Islet precursor cell (in vitro differentiated cells): ENCODE measurements around the gene RPS14.

ENCODE experiments used
- DNase-seq: peaks from one replicate; pipeline ENCODE4 v3.0.0-alpha.2; 2018

RPS14 gene

DNA sequence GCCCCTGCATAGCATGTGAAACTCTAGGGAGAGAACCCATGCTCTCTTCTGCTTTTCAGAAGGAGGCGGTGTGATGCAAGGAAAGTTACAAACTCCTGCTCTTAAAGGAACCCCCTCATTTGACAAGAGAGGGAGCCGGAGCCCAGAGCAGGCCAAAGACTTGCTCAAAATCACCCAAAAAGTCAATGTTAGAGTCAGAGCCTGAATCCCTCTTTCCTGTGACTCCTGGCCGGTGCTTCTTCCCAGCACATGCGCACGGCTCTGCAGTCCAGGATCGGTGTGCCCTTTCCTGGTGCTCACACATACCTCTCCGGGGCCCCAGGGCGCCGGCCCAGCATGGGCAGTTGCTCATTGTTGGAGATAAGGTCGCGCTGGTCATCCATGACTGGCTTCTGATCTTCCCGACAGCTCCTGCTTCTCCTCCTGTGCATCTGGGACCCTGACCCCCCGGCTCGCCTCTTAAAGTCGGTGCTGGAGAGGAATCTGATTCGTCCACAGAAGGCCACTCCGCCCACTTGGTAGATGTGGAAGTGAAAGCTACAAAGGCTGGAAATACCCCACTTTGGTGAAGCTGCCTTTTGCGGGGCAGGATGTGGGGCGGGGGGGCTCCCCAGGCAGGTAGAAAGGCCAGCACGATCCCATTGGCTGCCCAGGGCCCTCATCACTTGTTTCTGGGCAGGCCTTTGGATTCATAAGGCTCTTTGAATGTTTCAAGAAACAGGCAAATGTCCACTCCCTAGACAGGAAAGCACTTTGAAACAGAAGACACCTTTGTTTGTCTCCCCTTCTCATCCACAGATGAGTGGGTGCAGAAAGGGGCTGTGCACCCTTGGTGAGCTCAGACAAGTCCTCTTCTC, 37.0 kb downstream of the RPS14 start, which contains the start of gene CD74:
TSS of gene CD74 (minus strand) at position 592 of the 857 bp plus-strand sequence. CDS start at position 431, 161 bp downstream.
- DNase-seq = peak; percentile 79

- no peak for DNase-seq
Observed at GRCh38 chr5:150411245-150411979, 38.1 kb downstream of the RPS14 start.

DNA sequence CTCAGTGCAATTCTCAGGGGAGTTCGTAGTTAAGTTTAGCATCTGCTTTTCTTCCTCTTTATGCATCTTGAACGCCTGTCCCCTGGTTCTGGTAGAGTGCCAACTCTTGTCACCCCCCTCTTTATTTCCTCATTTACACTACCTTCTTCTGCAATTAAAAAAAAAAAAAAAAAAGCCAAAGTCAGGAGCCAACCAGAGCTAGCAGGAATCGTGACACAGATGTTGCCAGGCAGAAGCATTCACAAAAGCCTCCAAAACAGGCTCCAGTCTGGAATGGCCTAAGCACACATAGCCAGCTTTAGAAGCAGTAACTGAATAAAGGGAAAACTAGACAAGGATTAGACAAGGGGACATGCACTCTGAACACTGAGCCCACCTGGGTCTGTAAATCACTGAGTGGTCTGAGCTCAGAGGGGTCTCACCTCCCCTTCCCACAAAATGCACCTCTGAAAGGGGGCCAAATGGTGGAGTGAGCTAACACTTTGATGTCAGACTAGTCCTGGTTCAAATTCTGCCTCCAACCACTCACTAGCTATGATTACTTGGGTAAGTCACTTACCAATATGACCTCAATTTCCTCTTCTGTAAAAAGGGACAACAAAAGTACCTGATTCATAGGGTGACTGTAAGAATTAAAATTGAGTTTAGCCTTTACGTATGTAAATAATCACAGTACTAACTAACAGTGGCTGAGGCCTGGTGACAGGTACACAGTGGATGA, 38.9 kb downstream of the RPS14 start:
- peak; percentile 77 for DNase-seq

DNA sequence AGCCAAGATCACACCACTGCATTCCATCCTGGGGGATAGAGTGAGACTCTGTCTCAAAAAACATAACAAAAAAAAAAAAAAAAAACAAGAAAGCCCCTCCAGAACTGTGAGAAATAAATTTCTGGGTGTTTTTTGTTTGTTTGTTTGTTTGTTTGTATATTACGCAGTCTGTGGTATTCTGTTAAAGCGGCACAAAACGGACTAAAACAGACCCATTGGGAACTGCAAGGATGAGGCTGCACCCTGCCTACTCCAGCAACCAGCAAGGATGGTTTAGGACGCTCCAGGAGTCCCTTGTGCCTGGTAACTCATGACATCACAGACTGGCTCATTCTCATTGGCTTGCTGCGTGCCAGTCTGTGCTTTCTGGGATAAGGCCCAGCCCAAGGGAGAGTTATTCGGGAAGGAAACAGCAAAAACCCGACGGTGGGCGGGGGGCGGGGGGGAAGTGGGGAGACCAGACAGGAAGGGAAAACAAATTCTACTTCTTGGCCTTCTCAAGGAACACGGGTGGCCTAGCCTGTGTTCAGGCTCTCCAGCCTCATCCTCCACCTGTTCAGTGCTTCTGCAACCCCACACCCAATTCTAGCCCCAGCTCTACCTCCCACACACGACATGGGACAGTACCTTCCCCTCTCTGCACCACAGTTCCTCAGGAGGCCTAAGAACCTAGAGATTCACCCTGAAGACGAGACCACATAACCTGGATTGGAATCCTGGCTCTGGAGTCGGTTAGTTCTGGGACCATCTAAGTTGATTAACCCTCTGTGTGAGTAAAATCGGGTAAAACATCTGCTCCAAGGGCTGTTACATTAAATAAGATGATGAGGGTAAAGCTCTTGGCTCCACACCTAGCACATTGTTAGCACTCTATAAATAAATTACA, 39.7 kb downstream of the RPS14 start:
- peak; percentile 94 for DNase-seq

- no peak for DNase-seq
Observed at GRCh38 chr5:150408231-150408943, 41.2 kb downstream of the RPS14 start.

- DNase-seq = no peak
Observed at GRCh38 chr5:150407096-150407720, 42.3 kb downstream of the RPS14 start.

- DNase-seq = no peak
Observed at GRCh38 chr5:150406723-150407095, 42.8 kb downstream of the RPS14 start.

GRCh38 chr5:150406103-150406722, 43.3 kb downstream of the RPS14 start:
- DNase-seq = no peak

- no peak for DNase-seq
Observed at GRCh38 chr5:150404941-150405816, 44.4 kb downstream of the RPS14 start.

DNA sequence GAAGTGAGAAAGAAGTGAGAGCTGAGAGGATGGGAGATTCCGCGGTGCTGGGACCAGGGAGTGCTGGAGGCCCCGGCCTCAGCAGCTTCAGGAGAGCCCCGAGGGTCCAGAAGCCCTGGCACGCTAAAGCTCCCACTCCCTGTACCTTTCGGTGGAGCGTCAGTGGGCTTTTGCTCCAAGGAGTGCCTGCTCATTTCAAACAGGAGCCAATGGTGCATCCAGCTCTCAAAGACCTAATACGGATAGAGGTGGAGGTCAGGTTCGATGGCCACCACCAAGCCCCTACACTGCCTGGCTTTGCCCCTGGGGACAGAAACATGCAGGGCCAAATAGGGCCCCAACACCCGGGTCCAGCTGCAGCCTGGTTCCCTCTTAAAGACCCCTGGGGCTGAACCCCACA, 45.0 kb downstream of the RPS14 start:
- DNase-seq = no peak

DNA sequence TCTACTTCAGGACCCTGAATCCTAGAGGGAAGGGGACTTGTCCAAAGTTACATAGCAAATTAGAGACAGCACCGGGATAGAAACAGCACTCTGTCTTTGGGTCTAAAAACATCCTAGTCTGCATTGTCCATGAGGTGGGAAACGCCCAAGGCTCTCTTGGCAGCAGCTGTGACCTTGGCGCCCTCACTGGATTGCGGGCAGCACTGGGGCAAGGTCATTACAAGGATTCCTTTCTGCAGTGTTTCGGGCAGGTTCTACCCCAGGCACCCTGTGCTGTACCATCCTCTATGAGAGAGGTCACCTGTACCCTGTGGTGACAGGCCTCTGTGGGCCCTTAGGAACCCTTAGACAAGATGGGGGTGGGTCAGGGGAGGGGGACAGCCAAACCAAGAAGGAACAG, 45.4 kb downstream of the RPS14 start:
- DNase-seq = no peak

DNA sequence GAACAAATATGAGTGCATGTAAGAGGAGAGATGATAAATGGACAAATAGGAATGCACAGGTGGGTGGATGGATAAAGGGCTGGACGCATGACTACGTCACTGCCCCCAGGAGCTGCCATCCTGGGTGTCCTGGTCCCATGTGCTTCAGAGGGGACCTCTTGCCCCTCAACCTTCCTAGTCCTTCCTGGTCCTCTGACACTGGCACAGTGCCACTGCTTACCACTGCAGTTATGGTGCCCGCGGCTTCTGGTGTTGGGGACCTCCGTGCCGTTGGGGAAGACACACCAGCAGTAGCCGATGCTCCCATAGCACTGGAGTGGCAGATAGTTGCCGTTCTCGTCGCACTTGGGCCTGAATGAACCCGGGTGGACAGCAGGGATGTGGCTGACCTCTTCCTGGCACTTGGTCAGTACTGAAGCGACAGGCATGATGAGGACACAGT, 46.6 kb downstream of the RPS14 start:
- DNase-seq = no peak

DNA sequence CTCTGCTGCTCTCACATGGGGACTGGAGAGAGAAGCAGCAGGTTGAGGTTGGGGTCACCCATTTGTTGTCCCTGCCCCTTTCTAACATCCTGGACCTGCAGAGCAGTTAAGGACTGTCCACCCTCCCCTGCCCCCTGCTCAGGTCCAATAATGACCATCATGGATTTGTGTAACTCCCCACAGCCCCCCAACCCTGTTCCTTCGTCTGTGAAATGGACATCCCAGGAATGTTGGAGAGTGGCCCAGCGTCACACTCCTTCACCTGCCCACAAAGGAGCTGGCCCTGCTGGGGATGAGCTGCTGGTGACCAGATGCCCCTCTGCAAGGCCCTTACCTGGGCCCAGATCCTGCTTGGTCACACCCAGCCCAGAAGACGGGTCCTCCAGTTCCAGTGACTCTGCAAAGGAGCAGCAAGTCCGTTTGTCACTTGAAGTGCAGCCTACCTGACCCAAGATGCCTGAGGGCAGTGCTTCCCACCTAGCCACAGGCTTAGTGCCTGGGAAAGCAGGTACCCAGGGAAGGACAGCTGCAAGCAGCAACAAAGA, 47.2 kb downstream of the RPS14 start:
- DNase-seq = no peak

GRCh38 chr5:150401376-150402228, 47.9 kb downstream of the RPS14 start:
- no peak for DNase-seq

DNA sequence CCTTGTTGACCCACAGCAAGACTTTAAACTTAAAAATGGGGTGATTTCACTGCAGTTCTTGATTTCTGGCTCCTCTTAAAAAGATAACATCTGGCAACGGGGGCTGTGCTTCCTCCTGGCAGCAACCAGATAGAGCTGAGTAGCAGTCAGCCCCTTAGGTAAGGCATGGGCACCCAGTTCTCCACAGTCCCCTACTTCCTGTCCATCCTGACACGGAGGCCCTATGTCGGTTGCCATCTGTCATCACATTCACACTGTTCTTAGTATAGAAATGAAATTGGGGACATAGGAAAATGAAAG, 48.5 kb downstream of the RPS14 start:
- no peak for DNase-seq

- no peak for DNase-seq
Observed at GRCh38 chr5:150400316-150401075, 49.0 kb downstream of the RPS14 start.

GRCh38 chr5:150399524-150400211, 49.9 kb downstream of the RPS14 start:
- no peak for DNase-seq
